ENCODE data around the gene ANXA11.

ANXA11 gene

GRCh38 chr10:80108576-80109239 lies 96.6 kb downstream of the ANXA11 start:
- no peak for DNase-seq (ENCODE audit: low read depth in 3 of 3, low spot score in 1 of 3)

- no peak for DNase-seq (ENCODE audit: low read depth in 3 of 3, low spot score in 1 of 3)
Measured at GRCh38 chr10:80104066-80104926, 101.0 kb downstream of the ANXA11 start.
